ENCODE data around the gene DDT. TPM values are rescaled to one million over a fixed set of nuclear protein-coding genes. Genes with fewer than 3 reads are reported as not detected.
"Not testable (repeated sequence)": the region's sequence is repeated elsewhere in the genome, so short reads cannot be mapped to it uniquely, and the experiment has no call there.

Gene DDT
- total RNA-seq, 4 donors from 2014 or later: 121 to 167 (median 131) TPM

GRCh38 chr22:23970201-23970641, 4.0 kb downstream of the DDT start:
- Histone ChIP-seq H3K36me3 (peaks cover 0 to 30% (median 8%) of the 10 kb centered on the region in 3 donors), H3K27me3 (no peaks in the 10 kb centered on the region), H3K4me1 (peaks cover 0 to 10% (median 0%) of the 10 kb centered on the region in 4 donors), H3K4me3 (no peak overlapping the region), H3K9me3 (no peaks in the 10 kb centered on the region), H3K27ac (no peak overlapping the region)
- 69 to 71% methylated on average over 5 of the region's 5 CpGs for WGBS, 2 donors
- no peak for DNase-seq (ENCODE audit: low spot score in 2 of 2)
- no peak for TF ChIP-seq EP300 (IDR thresholded peaks at IDR 0.05)
- TF ChIP-seq POLR2A (IDR thresholded peaks at IDR 0.05): no peak
- TF ChIP-seq CTCF (IDR thresholded peaks at IDR 0.05): no peak

- no peaks in the 10 kb centered on the region for H3K27me3 ChIP-seq
- peaks cover 0 to 30% (median 8%) of the 10 kb centered on the region in 3 donors for H3K36me3 ChIP-seq
- 88 to 95% methylated on average over 3 of the region's 3 CpGs for WGBS, 2 donors
- peaks cover 0 to 10% (median 0%) of the 10 kb centered on the region in 4 donors for H3K4me1 ChIP-seq
- no peaks in the 10 kb centered on the region for H3K9me3 ChIP-seq
- H3K27ac ChIP-seq: no peak overlapping the region
- H3K4me3 ChIP-seq: no peak overlapping the region
- DNase-seq (ENCODE audit: low spot score in 2 of 2): no peak
- no peak for TF ChIP-seq EP300 (IDR thresholded peaks at IDR 0.05)
- no peak for TF ChIP-seq POLR2A (IDR thresholded peaks at IDR 0.05)
- TF ChIP-seq CTCF (IDR thresholded peaks at IDR 0.05): no peak
These were observed 5.2 kb downstream of the DDT start for GRCh38 chr22:23969071-23969470.

GRCh38 chr22:23966568-23966967, 7.7 kb downstream of the DDT start, which contains the start of gene DDTL:
Gene DDTL (plus strand): TSS chr22:23966888. CDS start chr22:23966915, 27 bp downstream.
- peaks cover 0 to 26% (median 8%) of the 10 kb centered on the region in 3 donors for H3K36me3 ChIP-seq
- no CpG with 5 or more reads among the region's 30 CpGs for WGBS, 2 donors
- DNase-seq (ENCODE audit: low spot score in 2 of 2); H3K9me3 ChIP-seq; H3K27ac ChIP-seq; H3K27me3 ChIP-seq; H3K4me1 ChIP-seq; H3K4me3 ChIP-seq: not testable (repeated sequence)

GRCh38 chr22:23966094-23966493, 8.1 kb downstream of the DDT start:
- DNase-seq (ENCODE audit: low spot score in 2 of 2): not testable (repeated sequence)

GRCh38 chr22:23961084-23961771, 13.0 kb downstream of the DDT start, which contains the start of gene GSTT2B:
Gene GSTT2B (minus strand): TSS chr22:23961195. CDS start chr22:23961131, 64 bp downstream.
- not testable (repeated sequence) for H3K27me3 ChIP-seq; H3K4me1 ChIP-seq; H3K36me3 ChIP-seq; H3K9me3 ChIP-seq; DNase-seq (ENCODE audit: low spot score in 2 of 2); H3K27ac ChIP-seq
- peak within 1 kb of the TSS in 1 of 4 donors; percentile 32 for H3K4me3 ChIP-seq
- WGBS, 2 donors: no CpG with 5 or more reads among the region's 43 CpGs

More at GRCh38 chr22:23966094-23966493, 8.1 kb downstream of the DDT start:
- H3K36me3 ChIP-seq: peaks cover 0 to 21% (median 8%) of the 10 kb centered on the region in 3 donors
- H3K27me3 ChIP-seq, H3K9me3 ChIP-seq, H3K27ac ChIP-seq, H3K4me1 ChIP-seq, H3K4me3 ChIP-seq: not testable (repeated sequence)
- WGBS, 2 donors: no CpG with 5 or more reads among the region's 18 CpGs

GRCh38 chr22:23956301-23956900, 17.8 kb downstream of the DDT start:
- H3K36me3 ChIP-seq, H3K9me3 ChIP-seq, H3K27me3 ChIP-seq, H3K4me1 ChIP-seq, H3K4me3 ChIP-seq: not testable (repeated sequence)
- 14 to 17% methylated on average over 12 of the region's 12 CpGs for WGBS, 2 donors
- TF ChIP-seq CTCF (IDR thresholded peaks at IDR 0.05) (peak; percentile 77 to 94 (median 86)), EP300 (IDR thresholded peaks at IDR 0.05) (peak in 1 of 2 donors; percentile 40)
- peak overlapping the region in 1 of 4 donors; percentile 67 for H3K27ac ChIP-seq
- DNase-seq (ENCODE audit: low spot score in 2 of 2): peak; percentile 84 to 99

GRCh38 chr22:23955886-23956285, 18.4 kb downstream of the DDT start:
- H3K27ac ChIP-seq; DNase-seq (ENCODE audit: low spot score in 2 of 2); H3K4me1 ChIP-seq; H3K36me3 ChIP-seq; H3K27me3 ChIP-seq; H3K4me3 ChIP-seq; H3K9me3 ChIP-seq: not testable (repeated sequence)
- WGBS, 2 donors: 57 to 59% methylated on average over 8 of the region's 8 CpGs

- not testable (repeated sequence) for DNase-seq (ENCODE audit: low spot score in 2 of 2); H3K9me3 ChIP-seq; H3K36me3 ChIP-seq; H3K27me3 ChIP-seq; H3K4me1 ChIP-seq; H3K4me3 ChIP-seq; H3K27ac ChIP-seq
- WGBS, 2 donors: 57 to 74% methylated on average over 5 of the region's 6 CpGs
These were observed 19.3 kb downstream of the DDT start for GRCh38 chr22:23954991-23955305.

- WGBS, 2 donors: 67 to 70% methylated on average over 8 of the region's 8 CpGs
- DNase-seq (ENCODE audit: low spot score in 2 of 2); H3K4me1 ChIP-seq: not testable (repeated sequence)
These were observed 19.8 kb downstream of the DDT start for GRCh38 chr22:23954193-23954990.

More at GRCh38 chr22:23954193-23954990, 19.8 kb downstream of the DDT start:
- H3K27ac ChIP-seq, H3K9me3 ChIP-seq, H3K36me3 ChIP-seq, H3K4me3 ChIP-seq, H3K27me3 ChIP-seq: not testable (repeated sequence)

Measured in tibial nerve (tissue), 4 donors.